COLO668 (cell line): ENCODE measurements around the gene DIPK1B.
"Not testable (repeated sequence)": the region's sequence is repeated elsewhere in the genome, so short reads cannot be mapped to it uniquely, and the experiment has no call there.

ENCODE experiments used
- DNase-seq: peaks from one replicate; lab custom pipeline; 2025; ENCODE audit not compliant: unreplicated experiment; lab: John Stamatoyannopoulos, UW

DIPK1B gene

DNA sequence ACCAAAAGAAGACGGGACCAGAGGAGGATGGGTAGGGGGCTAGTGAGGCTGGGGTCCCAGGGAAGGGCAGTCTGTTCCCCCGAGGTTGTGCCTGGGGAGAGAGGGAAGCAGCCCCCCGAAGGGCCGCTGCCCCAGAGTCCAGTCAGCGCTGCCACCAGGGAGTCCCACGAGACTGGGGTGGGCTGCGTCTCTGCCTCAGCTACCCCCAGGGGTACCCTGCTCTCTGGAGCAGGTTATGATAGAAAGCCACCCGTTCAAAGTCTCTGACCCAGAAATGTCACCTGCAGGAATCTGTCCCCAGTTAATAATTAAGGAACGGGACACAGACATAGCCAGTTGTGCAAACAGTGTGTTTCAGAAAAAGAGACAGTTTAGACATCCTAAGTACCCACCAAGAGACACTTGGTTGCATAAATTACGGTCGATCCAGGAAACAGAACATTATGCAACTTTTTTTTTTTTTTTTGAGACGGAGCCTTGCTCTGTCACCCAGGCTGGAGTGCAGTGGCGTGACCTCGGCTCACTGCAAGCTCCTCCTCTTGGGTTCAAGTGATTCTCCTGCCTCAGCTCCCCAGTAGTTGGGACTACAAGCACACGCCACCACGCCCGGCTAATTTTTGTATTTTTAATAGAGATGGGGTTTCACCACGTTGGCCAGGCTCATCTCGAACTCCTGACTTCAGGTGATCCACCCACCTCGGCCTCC is 14.4 kb upstream of the DIPK1B start:
- peak; percentile 30 for DNase-seq

DNA sequence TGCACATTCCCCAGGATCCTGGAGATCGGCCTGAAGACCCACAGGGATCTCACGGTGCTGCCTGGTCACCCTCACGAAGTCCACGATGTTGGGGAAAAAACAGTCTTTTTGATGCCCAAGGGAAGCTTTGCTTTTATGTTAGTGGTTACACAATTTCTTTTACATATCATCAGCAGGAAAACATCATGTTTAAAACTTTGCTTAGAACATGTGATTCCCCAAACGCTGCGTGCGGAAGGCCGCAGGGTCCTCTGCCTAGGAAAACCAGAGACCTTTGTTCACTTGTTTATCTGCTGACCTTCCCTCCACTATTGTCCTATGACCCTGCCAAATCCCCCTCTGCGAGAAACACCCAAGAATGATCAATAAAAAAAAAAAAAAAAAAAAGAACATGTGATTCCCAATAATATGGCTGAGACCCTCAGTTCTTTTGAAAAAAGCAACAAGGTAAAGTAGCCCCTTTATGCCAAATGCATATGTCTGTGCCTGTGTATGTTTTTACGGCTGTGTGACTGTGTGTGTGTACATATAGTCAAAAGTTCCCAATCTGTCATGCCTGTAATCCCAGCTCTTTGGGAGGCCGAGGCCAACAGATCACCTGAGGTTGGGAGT is 13.6 kb upstream of the DIPK1B start:
- no peak for DNase-seq

DNA sequence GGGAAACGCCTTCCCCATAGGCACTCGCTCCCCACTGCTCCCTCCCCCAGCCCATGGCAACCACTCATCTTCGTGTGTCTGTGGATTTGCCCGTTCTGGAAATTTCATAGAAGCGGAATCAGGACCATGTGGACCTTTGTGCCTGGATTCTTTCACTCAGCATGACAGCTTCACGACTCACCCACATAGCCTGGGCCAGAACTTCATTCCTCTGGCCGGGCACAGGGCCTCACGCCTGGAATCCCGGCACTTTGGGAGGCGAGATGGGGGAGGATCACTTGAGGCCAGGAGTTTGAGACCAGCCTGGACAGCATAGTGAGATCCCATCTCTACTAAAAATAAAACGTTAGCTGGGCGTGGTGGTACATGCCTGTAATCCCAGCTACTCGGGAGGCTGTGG is 12.1 kb upstream of the DIPK1B start:
- no peak for DNase-seq

DNA sequence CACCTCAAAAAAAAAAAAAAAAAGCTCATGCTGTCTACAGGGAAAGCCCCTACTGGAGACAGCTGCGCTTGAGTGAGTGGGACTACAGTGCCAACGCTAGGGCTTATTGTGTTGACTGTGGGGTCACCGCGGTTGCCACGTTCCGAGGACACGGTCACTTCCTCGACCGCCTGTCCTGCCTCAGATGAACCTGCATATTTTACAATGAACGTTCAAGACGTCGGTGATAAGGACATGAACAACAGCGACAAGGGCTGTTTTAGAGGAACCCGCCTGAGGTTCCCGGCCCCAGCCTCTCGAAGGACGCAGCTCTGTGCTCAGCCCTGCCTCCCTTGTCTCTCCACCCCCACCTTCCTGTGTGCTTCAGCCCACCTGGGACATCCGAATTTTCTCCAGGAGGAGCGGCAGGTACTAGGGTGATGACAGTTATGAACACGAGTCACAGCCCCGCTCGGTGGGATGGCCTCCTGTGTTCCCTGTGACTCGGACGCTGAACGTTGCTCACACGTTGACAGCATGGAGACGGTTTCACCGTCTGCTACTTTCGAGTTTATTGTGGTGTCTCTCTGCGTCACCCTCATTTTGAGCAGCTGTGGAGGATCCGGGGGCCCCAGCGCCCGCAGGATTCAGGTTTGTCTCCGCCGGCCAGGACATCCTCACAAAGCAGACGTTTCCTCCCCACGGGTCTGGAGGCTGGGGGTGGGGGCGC is 11.3 kb upstream of the DIPK1B start:
- DNase-seq: no peak

DNA sequence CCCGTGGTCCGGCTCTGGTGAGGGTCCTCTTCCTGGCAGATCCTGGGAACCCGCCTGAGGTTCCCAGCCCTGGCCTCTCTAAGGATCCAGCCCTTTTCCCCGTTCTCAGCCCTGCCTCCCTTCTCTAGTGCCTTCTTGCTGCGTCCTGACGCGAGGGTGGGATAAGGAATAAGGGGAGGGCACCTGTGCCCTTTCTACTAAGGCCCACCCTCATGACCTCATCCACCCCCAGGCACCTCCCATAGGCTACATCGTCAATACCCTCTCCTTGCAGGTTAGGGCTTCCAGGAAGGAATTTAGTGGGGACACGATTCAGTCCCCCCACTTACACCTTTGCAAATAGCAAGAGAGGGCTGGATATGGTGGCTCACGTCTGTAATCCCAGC is 10.7 kb upstream of the DIPK1B start:
- no peak for DNase-seq

DNA sequence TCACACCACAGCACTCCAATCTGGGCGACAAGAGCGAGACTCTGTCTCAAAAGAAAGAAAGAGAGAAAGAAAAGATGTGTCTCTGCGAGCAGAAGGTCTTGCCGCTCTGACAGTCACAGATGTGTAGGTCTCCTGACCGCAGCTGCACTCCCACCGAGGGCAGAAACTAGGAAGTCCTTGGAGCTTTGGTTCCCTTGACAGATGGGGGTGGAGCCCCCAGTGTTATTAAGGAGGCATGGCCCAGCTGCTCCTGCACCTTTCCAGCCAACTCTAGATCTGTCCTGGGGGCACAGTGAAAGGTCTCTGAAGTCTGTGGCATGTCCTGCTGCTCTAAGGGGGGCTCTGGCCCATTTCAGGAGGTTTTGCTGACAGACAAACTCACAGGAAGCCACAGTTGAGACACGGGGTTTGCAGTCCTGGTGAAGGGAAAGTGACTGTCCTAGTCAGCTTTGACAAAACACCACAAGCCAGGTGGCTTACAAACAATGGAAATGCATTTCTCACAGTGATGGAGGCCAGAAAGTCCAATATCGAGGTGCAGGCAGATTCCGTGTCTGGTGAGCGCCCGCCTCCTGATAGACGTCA is 9.0 kb upstream of the DIPK1B start:
- no peak for DNase-seq

DNA sequence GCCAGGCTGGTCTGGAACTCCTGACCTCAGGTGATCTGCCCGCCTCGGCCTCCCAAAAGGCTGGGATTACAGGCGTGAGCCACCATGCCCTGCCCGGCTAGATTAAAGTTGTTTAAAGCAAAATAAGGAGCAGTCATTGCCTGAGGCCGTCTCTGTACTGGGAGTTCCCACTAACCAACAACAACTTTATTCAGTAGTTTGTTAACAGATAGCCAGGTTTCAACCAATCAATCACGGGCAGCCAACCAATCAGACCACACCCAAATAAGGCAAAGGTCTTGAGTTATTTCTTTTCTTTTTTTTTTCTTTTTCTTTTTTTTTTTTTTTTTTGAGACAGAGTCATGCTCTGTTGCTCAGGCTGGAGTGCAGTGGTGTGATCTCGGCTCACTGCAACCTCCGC is 7.6 kb upstream of the DIPK1B start:
- not testable (repeated sequence) for DNase-seq

DNA sequence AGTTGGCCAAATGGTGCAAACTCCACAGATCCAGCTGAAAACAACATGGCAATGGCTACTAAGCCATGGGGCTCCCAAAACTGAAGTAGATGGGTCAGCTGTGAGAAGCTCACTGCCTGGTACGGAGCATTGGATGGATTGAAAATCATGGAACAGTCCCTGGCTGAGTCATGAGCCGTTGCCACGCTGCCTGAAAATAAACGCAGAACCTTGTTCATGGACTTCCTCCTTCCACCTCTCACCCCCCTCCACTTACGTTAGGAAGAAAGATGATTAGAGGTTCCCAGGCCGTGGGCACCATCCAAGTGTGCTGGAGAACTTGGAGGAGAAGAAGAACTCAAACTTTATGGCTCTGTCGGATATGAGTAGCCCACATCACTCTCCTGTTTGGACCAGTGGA is 6.8 kb upstream of the DIPK1B start:
- DNase-seq: no peak

DNA sequence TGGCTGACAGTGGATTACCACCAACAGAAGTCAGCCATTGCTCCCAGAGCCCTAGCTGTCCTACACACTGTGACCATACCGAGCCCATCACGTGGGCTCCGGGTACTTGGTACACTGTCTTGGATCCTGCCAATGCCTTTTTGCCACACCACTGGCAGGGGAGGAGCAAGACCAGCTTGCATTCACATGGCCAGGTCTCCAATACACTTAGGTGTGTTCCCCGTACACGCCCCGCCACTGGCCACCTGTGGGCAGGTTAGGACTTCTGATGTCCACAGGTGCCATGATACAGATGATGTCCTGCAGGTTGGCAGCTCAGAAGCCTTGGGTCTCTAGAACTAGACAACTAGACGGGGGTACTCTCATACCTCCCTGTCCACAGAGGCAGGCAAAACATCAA is 5.4 kb upstream of the DIPK1B start:
- no peak for DNase-seq

DNA sequence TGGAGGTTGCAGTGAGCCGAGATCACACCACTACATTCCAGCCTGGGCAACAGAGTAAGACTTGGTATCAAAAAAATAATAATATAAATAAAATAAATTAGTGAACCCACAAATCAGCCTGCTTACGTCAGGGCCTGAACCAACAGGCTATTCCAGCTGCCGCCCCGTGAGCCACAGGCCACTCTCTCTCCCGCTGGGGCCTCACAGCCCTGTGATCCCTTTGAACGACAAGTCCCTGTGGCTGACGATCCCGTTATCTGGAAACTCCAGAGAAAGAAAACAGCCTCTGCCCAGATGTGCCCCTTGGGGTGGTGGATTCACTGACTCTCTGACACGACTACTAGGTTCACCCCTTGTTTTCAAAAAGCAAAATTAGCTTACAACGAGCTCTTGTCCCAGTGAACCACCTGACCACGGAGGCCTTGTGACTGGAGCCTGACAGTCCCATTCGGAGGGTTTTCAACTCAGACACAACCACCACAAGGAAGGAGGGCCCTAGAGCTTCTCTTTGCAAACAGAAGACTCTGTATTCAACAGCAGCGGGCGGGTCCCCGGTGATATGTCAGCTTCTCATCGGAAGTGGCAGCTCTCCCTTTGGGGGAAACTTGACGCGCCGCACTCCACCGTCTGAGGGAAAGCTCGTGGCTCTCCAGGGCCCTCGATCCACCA is 4.4 kb upstream of the DIPK1B start:
- no peak for DNase-seq

DNA sequence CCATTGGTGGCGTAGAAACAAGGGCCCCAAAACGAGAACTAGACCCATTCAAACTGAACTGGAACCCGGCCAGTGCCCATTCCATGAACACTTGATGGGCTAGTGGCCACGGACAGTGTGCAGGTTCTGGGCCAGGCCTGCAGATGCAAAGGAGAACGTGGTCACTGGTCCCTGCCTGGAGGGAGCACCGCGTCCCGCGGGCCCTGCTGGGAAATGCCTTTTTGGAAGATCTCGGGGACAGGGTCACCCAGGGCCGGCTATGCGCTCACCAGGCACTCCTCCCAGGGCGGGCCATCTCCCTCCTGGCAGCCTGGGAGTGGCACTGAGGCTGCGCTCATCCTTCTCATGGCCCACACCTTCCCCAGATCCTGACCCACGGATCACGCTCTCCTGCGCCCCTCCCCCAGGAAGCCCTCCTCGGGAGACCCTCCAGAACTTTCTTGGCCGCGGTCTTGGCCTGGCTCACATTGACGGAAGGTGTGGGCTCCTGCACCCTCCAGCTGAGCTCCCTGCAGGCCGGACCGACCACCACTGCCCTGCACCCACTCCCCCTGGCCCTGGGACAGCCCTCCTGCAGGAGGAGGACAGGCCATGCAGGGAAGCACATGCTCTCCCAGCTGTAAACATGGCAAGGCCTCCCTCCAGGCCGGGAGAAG is 2.8 kb upstream of the DIPK1B start:
- no peak for DNase-seq

DNA sequence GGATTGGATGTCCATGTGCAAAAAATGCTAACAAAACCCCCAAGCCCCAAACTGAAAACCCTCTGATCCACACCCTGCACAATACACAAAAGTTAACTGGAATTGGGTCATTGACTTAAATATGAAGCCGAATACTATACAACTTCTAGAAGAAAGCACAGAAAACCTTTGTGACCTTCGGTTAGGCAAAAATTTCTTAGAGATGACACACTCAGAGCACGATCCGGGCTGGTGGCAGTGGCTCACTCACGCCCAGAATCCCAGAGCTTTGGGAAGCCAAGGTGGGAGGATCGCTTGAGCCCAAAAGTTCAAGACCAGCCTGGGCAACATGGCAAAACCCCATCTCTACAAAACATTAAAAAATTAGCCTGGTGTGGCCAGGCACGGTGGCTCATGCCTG is 1.8 kb upstream of the DIPK1B start:
- DNase-seq: no peak

DNA sequence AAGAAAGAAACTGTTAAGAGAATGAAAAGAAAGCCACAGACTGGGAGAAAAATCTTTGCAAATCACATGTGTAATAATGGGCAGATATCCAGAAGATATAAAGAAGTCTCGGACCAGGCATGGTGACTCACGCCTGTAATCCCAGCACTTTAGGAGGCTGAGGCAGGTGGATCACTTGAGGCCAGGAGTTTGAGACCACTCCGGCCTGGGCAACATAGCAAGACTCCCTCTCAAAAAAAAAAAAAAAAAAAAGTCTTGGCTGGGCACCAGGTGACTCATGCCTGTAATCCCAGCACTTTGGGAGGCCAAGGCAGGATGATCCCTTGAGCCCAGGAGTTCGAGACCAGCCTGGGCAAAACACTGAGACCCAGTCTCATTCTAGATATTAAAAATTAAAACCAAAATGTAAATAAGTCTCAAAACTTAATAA is 1.1 kb upstream of the DIPK1B start:
- DNase-seq: not testable (repeated sequence)

DNA sequence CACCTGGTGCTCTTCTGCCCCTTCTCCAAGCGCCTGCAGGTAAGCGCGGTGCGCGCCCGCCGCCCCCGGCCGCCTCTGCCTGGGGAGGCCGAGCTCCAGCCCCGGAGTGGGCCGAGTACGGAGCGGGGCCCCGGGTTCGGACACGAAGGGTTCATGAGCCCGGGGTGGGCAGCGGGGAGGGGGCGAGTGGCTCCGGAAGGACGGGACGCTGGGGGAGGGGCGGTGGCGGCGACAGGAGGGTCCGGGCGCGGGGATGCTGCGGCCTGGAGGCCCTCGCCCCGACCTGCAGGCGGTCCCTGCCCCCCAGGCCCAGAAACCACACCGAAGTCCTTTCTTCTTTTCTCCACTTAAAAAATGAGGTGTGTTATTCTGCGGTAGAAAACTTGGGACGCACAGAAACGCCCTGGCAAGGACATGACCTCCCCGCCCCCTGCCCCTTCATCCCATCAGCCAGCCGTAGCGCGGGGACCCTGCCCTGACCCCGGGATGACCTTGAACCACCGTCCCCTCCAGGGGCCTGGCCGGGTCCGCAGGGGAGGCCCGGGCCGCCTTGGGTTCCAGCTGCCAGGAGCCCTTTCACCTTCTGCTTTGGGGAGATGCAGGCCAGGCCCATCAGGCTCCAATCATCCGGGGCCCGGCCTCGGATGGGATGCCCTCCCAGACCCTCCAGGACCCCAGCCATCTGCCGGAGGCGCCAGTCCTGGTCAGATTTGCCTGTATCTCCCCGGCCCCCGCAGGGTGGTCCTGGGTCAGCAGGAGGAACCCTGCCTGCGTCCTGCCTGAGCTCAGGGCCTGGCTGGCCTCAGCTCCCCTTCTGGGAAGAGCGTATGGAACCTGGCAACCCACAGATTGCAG is 545 bp downstream of the DIPK1B start:
- peak; percentile 49 for DNase-seq

DNA sequence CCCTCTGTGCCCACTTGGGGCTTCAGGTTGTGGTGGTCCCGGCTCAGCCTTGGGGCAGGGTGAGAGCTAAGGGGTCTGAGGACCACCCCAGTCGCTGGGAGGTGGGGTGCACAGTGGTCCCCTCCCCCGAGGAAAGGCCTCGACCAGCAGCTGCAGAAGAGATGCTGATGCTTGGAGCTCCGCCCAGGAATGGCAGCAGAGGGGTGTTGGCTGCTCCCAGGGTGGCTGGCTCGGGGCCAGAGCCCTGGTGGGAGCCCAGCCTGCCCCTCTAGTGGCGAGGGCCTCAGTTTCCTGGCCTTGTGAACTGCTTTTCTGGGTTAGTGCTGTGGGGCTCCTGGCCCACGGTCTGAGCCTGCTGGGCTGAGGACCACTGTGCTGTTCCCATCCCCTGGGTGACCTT is 1.2 kb downstream of the DIPK1B start:
- peak; percentile 63 for DNase-seq

DNA sequence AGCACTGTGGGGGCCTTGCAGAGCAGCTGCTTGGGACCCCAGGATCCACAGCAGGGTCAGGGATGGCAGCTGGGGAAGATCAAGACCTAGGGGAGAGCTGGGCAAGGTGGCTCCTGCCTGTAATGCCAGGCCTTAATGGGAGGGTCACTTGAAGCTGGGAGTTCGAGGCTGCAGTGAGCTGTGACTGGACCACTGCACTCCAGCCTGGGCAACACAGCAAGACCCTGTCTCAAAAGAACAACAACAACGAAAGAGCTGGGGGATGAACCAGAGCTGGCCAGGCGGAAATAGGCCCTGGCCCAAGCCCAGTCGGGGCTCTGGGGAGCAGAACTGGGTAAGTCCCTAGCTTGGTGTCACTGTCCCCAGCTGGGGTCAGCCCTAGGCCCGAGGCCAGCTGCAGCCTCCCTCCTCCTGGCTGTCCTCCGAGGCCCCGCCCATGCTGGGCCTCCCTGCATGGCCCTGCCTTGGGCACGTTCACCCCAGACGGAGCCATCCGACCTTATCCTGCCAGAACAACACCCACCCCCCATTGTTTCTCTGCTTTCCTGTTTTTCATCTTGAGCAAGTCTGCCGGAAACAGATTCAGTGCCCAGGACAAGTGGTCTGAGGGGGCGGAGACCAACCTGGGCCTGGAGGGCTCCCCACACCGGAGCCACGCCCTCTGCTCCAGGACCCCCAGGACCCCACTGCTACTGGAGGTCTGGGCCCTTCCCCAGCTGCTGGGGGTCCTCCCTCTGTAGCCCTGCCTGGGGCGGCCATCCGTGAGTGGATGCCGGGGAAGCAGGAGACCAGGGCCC is 1.9 kb downstream of the DIPK1B start:
- no peak for DNase-seq

DNA sequence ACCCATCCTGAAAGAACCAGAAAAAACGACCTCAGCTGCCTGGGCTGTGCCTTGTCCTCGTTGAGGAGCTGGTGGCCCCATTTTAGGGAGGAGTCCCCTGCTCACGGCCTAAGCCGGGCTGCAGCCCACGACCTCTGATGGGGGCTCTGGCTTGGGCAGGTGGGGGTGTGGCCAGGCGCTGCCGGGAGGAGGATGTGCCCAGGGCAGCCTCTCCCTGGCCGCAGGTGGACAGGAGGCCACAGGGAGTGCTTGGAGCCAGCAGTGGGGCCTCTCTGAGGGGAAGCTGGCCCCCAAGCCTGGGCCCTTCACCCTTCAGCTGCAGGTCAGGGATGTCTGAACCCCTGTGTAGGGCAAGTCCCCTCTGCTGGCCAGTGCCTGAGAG is 2.5 kb downstream of the DIPK1B start:
- DNase-seq: no peak

DNA sequence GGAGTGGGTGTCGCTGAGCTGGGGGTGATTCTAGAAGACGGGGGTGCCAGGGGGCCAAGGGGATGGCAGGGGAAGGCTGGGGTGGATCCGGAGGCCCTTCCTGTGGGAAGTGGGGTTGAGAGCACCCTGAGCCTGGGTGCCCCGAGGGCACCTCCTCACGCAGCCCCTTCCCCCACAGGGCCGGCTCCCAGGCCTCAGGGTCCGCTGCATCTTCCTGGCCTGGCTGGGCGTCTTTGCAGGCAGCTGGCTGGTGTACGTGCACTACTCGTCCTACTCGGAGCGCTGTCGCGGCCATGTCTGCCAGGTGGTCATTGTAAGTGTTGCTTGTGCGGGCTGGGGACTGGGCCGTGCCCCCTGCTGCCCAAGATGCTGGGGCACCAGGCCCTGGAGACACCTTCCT is 5.0 kb downstream of the DIPK1B start:
- no peak for DNase-seq
